Fibroblast of the conjunctiva (primary cell): ENCODE data around the gene ATG9B.
"Not testable (repeated sequence)": the region's sequence is repeated elsewhere in the genome, so short reads cannot be mapped to it uniquely, and the experiment has no call there.

ENCODE experiments used
- DNase-seq: peaks from one replicate; pipeline ENCODE4 v3.0.0-alpha.2; 2010; ENCODE audit warnings: low read depth

Gene ATG9B

GRCh38 chr7:151035026-151035717, 10.9 kb upstream of the ATG9B start:
- no peak for DNase-seq

- DNase-seq = no peak
These were observed 10.2 kb upstream of the ATG9B start for GRCh38 chr7:151034312-151035025.

DNA sequence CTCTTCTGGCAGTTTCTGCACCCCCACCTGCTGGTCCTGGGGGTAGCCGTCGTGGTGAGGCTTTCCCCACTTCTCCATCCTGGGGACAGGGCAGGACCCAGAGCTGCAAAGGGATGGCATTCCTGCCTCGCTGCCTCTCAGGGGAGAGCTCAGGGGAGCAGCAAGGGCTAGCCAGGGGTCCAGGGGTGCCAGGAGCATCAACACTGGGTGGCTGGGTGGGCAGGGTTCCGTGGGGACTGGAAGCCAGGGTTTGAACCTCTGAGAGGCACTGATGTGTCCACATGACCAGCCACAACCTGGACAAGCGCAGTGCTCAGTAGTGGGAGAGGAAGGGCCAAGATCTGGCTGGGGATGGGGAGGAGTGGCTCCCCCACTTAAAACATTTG, 9.6 kb upstream of the ATG9B start:
- DNase-seq = no peak

- DNase-seq = no peak
These were observed 8.9 kb upstream of the ATG9B start for GRCh38 chr7:151032936-151033863.

DNA sequence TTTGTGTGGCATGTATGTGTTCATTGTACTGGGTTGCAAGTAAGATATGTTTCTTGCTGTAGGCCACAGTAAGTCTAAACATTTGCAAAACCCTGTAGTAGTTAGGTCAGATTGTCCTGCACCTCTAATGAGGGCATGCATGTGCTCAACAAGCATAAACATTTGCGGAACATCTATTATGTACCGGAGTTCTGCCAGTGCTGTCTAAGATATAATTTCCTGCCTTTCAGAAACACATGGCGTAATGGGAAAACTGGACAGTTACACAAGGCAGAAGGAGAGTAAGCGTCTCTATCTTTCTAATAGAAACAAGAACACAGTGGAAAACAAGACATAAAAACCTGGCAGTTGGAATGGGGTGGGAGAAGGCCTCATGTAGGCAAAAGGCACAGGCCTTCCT, 6.7 kb upstream of the ATG9B start:
- no peak for DNase-seq

DNA sequence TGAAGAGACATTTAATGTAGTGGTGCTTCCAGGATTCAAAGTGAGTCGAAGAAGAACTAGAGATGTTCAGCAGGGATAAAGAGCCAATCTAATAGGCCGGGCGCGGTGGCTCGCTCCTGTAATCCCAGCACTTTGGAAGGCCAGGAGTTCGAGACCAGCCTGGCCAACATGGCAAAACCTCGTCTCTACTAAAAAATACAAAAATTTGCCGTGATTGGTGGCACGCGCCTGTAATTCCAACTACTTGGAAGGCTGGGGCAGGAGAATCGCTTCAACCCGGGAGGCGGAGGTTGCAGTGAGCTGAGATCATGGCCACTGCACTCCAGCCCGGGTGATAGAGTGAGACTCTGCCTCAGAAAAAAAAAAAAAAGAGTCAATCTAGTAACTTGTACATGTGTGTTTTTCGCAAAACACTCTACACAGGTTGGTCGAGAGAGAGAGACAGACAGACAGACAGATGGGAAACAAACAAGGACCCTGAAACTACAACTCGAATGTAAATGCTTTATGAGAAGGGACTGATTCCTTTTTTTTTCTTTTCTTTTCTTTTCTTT, 4.7 kb upstream of the ATG9B start:
- DNase-seq = no peak

- DNase-seq = peak; percentile 99
These were observed 4.0 kb upstream of the ATG9B start, which contains the start of gene ABCB8 for GRCh38 chr7:151028131-151028947. Gene ABCB8 (plus strand): TSS chr7:151028450. CDS start chr7:151028516, 66 bp downstream.

DNA sequence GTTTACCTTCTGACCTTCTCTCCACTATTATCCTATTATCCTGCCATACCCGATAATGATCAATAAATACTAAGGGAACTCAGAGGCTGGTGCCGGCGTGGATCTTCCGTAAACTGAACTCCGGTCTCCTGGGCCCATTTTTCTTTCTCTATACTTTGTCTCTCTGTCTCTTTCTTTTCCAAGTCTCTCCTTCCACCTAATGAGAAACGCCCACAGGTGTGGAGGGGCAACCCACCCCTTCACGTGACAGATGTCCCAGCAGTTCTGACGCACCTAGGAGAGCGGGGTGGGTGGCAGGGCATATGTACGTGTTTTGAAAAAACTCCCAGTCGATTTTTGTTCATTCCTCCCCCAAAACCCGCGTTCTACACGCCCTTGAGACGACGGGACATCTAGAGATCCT, 3.4 kb upstream of the ATG9B start:
- not testable (repeated sequence) for DNase-seq

DNA sequence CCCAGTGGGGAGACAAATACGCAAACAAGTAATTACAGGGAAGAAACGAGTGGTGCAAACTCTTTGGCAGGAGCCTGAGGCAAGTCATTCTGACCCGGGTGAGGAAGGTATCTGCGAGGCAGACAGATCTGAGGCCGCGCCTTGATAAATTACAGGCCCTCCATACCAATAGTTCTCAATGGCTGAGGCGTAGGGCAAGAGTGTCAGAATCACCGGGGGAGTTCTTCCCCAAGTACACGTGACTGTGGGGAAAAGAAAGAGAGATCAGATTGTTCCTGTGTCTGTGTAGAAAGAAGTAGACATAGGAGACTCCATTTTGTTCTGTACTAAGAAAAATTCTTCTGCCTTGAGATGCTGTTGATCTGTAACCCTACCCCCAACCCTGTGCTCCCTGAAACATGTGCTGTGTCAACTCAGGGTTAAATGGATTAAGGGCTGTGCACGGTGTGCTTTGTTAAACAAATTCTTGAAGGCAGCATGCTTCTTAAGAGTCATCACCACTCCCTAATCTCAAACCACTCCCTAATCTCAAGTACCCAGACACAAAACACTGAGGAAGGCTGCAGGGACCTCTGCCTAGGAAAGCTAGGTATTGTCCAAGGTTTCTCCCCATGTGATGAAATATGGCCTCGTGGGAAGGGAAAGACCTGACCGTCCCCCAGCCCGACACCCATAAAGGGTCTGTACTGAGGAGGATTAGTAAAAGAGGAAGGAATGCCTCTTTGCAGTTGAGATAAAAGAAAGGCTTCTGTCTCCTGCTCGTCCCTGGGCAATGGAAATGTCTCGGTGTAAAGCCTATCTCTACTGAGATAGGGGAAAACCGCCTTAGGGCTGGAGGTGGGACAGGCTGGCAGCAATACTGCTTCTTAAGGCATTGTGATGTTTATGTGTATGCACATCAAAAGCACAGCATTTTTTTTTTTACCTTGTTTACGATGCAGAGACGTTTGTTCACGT, 2.8 kb upstream of the ATG9B start:
- DNase-seq = not testable (repeated sequence)

DNA sequence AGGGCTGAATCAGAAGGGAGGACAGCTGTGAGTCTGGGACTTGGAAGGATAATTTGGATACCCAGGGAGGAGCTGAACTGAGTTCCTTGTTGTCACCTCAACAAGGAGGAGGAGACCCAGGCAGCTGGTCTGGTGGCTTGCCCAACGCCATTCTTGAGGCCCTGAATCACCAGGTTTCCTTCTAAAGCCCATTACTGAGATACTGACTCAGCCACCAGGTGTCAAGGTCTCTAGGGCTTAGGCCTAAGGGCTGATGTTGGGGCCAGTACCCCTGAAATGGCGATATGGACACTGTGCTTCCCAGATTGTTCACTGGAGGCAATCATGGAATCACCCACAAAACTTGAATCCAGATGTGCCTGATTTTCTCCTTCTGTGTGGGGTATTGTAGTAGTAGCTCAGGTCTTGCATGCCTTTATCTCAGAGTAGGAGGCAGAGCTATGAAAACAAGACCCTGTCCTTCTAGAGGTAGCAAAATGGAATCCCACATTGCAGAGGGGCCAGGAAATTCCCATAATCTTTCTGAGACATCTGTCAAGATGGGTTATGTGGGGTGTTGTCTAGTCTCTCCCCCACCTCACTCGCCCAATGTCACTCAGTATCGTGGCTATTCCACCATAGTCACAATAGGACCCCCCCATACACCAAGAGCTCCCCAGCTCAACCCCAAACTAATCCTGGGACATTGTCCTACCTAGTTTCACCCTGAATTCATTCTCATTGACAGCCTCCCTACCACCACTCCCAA, 1.8 kb upstream of the ATG9B start:
- no peak for DNase-seq

DNA sequence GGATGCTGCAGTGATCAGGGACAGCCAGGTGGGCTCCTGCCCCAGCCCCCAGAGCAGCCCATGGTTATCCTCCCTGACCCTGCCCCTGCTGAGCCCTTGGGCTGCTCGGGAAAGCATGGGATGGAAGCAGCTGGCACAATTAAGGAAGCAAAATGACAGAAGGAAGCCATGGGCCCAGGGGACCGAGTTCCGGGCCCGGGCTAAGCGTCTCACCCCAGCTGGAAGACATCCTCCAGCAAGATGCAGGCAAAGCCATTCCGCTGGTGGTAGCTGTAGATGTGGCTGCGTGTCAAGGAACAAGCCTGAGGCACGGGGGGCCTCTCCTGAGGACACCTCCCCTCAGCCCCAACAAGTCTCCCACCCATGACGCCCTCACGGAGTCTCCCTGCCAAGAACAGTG, 1.1 kb downstream of the ATG9B start:
- no peak for DNase-seq

DNA sequence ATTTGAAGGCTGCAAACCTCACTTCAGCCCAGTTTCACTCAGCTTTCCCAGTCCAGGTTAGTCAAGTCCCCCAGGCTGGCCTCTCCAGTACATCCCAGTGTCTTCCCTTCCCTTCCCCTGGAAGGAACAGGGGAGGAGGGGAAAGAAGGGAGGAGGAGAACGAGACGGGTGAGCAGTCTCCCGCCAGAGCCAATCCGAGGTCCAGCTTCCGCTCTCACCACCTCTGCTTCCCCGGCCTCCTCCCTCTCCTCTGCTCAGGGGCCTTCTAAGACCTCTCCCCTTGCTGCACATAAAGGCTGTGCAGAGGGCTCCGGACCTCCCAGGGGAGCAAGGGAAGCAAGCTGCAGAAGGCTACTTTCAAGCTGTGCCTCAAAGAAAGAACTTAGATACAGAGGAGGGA, 4.1 kb downstream of the ATG9B start:
- no peak for DNase-seq

- no peak for DNase-seq
These were observed 5.2 kb downstream of the ATG9B start for GRCh38 chr7:151019130-151019447.

DNA sequence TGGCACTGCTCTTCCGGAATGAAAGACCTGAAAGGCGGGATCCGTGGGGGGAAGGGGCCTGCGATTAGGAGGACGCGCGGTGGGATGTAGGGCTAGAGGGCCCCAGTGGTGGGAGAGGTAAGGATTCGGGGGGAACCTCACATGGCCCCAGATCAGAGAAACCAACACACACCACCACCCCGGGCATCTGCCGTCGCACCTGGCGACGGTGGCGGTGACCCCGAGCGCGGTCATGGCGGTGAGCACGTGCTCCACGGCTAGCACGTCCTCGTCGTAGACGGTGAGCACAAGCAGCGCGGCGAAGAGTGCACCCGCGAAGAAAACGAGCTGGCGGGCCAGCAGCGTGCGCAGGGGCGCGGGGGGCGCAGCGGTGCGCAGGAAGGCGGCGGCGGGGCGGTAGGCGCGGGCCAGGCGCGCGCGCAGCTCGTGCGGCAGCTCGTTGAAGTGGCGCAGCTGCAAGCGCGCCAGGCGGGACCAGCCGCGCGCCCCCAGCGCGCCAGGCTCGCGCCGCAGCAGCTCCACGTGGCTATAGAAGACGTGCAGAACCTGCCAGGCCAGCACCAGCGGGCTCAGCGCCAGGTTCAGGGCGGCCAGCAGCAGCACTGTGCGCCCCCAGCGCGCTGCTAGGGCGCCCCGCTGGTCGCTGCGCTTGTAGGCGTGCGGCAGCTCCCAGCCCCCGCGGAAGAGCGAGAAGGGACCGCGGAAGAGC, 5.7 kb downstream of the ATG9B start:
- DNase-seq = no peak

DNA sequence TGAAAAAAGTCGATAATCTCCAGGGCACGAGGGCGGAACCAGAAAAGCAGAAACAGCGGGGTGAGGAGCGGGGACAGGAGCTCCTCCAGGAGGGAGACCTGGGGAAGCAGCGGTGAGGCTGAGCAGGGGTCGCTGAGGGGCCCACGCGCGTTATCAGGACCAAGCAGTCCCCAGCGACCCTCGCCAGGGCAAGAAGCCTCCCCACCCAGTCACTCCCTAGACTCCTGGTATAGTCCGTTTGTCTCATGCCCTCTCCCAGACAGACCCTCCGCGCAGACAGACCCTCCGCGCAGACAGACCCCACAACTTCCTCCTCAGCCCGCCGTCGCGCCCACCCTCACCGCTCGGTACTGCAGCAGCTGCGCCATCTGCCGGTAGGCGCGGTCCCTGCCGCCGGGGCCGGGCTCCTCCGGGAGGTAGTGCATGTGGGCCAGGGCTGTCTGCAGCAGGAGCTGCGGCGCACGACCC, 6.3 kb downstream of the ATG9B start:
- DNase-seq = no peak

DNA sequence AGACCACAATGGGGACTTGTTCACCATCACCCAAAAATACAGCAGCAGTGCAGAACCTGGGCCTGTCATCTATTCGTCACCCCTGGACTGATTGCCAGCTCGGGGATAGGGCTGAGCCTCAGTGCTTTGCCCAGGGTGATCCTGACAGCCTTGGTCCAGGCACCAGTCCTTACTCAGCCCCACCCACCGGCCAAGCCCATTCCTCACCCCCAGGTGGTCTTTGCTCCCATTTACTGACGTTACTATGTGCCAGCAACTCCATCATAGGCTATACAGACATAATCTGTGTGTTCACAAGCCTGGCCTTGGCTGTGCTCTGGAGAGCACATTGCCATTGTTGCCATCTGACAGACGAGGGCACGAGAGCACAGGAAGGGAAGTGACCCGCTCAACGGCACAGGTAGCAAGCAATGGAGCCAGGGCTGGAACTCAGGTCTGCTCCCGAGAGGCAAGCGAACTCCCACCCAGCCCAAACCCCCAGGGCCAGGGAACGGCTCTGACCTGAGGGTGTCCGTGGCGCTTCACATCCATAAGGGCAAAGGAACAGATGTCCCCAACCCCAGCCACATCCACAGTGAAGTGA, 6.8 kb downstream of the ATG9B start:
- no peak for DNase-seq

- DNase-seq = no peak
These were observed 7.4 kb downstream of the ATG9B start for GRCh38 chr7:151016942-151017341.

GRCh38 chr7:151016505-151016904, 7.8 kb downstream of the ATG9B start:
- no peak for DNase-seq

- no peak for DNase-seq
These were observed 8.3 kb downstream of the ATG9B start for GRCh38 chr7:151015967-151016366.
